Stimulated activated CD4-positive, alpha-beta T cell treated with anti-CD3 and anti-CD28 coated beads, Interleukin-12 subunit alpha, Interleukin-12 subunit beta, amount 100 ng/mL, for 24 hours (primary cell): ENCODE data around the gene BLVRA.
"Not testable (repeated sequence)": the region's sequence is repeated elsewhere in the genome, so short reads cannot be mapped to it uniquely, and the experiment has no call there.

Source experiments
- DNase-seq, 2 experiments: peaks; one replicate each; pipeline ENCODE4 v3.0.0-alpha.2; 2020; ENCODE audit warnings: low read depth in 2 of 2

Gene BLVRA

DNA sequence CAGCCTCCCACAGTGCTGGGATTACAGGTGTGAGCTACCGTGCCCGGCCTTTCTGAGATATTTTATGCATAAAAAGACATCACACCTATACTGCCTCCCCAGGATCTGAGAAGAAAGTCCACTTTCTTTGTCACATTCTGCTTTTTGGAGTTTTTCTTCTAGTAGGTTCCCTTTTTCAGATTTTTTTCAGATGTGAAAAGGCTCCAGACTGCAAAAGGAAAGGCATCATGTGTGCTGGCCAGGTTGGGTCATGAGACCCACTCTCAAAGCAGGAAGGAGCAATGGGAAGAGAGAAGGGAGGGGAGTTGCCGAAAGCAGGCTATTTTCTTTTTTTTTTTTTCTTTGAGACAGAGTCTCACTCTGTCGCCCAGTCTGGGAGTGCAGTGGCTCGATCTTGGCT lies 10.8 kb downstream of the BLVRA start:
- no peak for DNase-seq

DNA sequence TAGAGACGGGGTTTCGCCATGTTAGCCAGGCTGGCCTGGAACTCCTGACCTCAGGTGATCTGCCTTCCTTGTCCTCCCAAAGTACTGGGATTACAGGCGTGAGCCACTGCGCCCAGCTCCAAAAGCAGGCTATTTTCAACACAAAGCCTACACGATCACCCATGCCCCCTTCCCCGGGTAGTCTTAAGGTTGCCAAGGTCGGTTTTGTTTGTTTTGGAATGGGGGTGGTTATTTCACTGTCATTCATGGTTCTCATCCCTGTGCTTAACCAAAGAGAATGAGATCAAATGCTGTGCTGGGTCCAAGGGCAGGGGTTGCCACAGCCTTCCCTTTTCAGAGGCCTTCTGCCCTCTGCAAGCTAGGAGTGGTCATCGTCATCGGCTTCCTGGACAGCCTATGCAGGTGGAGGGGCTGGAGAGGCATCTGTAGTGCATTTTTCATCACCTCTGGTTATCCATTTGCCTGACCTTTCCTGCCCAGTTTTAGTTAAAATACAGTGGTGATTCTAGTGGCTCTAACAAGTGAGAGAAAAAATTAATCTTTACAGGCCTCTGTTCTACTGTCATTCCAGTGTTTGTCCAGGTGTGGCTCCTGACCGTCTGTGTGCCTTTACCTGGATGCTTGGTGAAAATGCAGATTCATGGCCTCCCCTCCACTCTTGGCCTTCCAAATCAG lies 11.4 kb downstream of the BLVRA start:
- DNase-seq, result no peak

DNA sequence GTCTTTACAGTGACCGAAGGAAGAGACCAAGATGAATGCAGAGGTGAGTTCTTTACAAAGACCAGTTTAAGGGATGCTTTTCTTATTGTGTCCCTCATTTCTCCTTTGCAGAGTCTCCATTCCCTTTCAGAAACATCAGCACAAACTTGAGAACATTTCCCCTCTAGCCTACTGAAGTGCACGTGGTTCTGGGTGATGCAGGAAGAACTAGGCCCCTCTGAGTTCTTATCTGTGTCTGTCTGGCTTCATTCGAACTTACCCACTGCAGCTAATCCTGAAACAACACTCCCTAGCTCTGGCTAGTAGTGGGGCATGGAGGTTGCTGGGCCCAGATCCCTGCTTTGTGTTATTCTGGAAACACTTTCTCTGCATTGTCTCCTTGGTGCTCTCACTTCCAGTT lies 12.6 kb downstream of the BLVRA start:
- no peak for DNase-seq

DNA sequence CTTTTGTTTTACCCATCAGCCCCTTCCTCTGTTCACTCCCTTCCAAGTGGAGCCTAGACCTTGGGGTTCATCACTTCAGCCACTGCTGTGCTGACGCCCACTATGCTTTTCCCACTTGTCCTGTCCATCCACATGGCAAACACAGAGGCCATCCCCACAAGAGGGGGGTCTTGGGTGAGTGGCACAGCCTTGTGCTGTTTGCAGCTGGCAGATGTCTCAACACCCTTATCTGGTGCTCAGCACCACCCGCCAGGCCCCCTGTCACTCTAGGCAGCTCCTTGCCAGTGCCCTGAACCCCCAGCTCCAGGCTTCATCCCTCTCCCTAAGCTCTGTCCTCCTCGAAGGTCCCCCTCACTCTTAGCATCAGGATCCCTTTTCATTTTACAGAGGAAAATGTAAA lies 13.1 kb downstream of the BLVRA start:
- no peak for DNase-seq

DNA sequence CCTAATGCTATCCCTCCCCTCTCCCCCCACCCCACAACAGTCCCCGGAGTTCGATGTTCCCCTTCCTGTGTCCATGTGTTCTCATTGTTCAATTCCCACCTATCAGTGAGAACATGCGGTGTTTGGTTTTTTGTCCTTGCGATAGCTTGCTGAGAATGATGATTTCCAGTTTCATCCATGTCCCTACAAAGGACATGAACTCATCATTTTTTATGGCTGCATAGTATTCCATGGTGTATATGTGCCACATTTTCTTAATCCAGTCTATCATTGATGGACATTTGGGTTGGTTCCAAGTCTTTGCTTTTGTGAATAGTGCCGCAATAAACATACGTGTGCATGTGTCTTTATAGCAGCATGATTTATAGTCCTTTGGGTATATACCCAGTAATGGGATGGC lies 14.8 kb downstream of the BLVRA start:
- not testable (repeated sequence) for DNase-seq

DNA sequence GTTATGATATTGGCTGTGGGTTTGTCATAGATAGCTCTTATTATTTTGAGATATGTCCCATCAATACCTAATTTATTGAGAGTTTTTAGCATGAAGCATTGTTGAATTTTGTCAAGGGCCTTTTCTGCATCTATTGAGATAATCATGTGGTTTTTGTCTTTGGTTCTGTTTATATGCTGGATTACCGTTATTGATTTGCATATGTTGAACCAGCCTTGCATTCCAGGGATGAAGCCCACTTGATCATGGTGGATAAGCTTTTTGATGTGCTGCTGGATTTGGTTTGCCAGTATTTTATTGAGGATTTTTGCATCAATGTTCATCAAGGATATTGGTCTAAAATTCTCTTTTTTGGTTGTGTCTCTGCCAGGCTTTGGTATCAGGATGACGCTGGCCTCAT lies 16.8 kb downstream of the BLVRA start:
- not testable (repeated sequence) for DNase-seq

DNA sequence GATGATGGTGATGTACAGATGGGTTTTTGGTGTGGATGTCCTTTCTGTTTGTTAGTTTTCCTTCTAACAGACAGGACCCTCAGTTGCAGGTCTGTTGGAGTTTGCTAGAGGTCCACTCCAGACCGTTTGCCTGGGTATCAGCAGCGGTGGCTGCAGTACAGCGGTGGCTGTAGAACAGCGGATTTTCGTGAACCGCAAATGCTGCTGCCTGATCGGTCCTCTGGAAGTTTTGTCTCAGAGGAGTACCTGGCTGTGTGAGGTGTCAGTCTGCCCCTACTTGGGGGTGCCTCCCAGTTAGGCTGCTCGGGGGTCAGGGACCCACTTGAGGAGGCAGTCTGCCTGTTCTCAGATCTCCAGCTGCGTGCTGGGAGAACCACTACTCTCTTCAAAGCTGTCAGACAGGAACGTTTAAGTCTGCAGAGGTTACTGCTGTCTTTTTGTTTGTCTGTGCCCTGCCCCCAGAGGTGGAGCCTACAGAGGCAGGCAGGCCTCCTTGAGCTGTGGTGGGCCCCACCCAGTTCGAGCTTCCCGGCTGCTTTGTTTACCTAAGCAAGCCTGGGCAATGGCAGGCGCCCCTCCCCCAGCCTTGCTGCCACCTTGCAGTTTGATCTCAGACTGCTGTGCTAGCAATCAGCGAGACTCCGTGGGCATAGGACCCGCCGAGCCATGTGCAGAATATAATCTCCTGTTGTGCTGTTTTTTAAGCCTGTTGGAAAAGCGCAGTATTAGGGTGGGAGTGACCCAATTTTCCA lies 20.0 kb downstream of the BLVRA start:
- DNase-seq, result not testable (repeated sequence)

DNA sequence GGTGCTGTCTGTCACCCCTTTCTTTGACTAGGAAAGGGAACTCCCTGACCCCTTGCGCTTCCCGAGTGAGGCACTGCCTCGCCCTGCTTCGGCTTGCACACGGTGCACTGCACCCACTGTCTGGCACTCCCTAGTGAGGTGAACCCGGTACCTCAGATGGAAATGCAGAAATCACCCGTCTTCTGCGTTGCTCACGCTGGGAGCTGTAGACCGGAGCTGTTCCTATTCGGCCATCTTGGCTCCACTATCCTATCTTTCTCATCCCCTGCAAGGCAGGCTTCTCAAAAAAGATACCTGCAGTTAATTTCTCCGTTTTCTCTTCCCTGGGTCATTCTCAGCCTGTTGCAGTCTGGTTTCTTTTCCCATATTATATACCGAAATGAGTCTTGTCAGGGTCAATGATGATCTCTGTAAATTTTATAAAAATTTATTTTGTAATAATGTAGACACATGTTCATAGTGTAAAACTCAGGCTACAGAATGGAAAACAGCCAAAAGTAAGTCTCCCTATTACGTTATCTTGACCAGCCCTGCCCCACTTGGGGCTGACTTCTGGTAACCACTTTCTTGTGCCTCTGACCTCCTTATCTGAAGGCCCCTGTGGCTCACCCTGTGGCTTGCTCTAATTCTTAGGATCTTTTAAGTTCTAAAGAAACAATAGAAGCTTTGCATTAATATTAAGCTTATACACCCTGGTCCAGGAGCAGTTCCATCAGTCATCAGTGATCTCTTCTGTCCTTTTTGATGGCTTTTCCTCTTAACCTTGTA lies 20.7 kb downstream of the BLVRA start:
- no peak for DNase-seq

DNA sequence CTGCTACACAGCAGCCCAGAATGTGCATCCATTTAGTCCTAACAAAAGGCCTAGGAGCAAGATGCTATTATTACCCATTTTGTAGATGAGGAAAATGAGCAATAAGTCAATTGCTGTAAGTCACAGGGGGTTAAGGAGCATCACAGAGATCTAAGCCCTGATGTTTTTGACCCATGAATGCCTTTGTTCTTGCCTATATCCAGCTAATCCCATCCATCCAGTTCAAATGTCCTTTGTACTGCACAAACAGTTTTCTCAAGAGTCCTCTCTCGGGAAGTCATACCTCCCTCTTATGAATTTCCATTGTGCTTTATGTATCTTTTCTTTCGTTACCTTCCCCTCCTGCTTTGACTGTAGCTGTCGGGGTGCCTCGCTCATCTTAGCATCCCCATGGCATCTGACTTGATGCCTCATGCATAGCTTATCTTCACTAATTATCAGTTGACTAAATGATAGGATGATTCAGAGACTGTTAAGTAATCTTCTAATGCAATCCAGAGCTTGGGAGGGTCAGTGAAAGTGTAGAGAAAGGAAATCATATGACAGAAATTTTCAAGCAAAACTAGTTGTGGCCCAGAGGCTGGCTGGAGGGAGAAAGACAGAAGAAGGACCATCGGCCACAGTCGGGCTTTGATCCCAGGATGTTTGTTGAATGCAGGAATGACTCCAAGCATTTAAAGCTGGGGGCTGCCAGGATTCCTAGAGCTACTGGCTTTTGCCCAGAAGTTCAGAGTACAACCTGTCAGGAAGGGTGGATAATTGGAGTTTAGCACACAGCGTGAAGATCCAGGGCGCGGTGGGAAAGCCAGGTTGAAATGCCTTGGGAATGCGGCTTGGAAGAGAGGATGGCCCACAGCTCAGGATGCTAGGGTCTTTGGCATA lies 23.5 kb downstream of the BLVRA start:
- no peak for DNase-seq

DNA sequence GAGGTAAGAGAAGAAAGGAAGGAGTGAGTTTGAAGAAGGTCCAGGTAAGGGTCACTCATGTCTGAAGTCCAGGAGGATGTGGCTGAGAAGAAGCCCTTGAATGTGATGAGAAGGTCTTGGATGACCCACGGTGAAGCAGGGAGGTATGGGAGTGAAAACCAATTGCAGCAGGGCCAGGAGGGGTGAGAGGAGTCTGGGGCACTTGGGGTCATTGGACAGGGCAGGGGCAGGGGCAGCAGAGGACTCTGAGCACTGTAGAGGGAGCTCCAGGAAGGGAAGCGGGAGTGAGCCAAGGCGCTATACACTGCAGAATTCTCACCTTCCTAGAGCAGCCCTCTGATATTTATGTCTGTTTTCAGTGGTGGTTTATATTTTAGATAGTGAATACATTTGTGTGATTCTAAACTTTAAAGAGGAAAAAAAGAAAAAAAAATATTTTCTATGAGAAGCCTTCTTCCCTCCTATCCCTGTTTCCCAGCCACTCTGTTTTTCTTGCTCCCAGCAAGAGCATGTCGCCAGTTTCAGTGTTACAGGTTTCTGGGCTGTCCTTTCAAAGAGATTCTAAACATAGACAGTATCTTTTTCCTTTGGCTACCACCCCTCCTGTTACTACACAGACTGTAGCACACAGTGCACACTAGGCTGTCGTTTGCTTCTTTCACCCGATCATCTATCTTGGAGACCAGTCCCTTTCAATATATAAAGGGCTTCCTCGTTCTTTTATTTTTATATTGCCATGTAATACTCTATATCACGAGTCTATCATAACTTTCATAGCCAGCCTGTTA lies 24.5 kb downstream of the BLVRA start:
- DNase-seq, result no peak

DNA sequence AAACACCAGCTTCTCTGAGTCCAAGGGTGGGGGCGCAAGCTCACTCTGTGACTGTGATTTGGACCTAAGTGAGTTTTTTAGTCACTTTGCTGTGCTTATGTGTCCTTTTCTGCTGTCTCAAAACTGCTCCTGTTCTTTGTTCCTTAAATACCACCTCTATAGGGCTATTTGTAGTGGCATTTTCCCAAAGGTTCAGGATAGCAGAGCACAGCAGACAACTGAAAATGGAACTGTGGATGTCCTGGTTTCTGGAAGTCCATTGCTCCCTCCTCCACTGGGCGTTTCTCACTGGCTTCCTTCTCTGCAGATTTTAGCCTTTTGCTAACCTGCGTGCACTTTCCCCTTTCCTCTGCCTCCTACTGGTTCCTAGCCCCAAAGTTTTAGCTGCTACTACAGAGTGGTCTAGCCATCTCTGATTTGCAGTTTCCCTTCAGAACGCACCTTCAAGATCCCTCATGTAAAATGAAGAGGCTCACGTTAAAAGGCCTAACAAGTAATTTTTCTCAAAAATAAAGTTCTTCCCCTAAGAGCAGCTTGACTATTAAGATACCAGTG lies 25.6 kb downstream of the BLVRA start:
- no peak for DNase-seq

DNA sequence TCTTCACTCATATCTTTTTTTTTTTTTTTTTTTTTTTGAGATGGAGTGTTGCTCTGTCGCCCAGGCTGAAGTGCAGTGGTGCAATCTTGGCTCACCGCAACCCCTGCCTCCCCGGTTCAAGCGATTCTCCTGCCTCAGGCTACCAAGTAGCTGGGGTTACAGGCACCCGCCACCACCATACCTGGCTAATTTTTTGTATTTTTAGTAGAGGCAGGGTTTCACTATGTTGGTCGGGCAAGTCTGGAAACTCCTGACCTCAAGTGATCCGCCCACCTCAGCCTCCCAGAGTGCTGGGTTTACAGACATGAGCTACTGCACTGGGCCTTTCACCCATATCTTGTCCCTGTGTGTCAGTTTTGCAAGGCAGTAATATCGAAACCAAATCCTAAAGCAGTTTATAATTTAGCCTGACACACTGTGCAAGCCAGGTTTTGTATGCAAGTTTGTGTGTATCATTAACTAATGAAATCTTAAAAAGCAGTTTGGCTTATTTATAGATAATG lies 26.2 kb downstream of the BLVRA start:
- DNase-seq, result peak in 1 of 2 experiments; percentile 27

DNA sequence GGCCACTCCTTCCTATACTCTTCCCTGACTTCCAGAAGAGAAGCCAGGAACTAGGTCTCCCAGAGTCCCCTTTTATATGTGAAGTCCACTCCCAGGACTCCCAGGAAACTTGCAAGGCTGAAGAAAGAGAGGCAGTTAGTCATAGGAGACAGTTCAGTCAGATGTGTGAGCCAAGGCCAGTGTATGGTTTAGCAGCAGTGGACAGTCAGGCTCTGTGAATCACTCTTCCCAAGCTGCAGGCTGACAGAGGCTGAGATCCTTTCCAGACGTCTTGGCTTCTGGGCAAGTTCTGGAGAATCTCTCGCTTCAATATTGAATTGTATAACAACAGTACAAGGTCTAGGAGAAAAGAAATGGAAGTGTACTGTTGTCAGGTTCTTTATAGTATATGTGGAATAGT lies 26.9 kb downstream of the BLVRA start:
- no peak for DNase-seq

DNA sequence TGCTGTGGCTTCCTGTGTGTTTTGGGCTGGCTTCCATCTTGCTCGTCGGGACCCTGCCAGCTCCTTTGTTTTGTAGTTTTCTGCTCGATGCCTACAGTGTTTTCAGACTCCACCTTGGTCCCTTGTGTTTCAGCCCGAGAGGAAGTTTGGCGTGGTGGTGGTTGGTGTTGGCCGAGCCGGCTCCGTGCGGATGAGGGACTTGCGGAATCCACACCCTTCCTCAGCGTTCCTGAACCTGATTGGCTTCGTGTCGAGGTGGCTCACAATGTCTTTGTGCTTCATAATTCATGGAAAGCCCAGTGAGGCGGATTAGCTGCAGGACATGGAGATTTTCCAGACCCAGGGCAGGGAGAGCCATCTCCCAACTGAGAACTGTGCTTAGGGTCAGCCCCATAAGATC lies 29.3 kb downstream of the BLVRA start:
- no peak for DNase-seq

DNA sequence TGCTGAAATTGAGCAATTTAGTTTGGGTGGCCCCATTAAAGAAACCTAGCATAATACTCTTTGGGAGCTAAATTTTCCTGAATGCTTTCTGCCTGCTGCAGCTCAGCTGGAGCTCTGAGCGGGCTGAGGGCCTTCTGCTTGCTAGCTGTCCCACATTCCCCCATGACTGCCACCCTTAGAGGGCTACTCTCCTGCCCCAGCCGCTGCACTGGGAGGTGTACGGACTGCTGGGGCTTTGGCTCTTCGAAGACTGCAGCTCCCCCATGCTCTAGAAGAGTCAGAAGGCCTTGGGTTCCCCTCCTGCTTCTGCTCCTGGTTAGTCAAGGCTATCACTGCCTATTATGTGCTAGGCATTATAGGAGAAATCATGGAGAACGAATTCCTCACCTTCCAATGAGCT lies 31.5 kb downstream of the BLVRA start:
- no peak for DNase-seq

DNA sequence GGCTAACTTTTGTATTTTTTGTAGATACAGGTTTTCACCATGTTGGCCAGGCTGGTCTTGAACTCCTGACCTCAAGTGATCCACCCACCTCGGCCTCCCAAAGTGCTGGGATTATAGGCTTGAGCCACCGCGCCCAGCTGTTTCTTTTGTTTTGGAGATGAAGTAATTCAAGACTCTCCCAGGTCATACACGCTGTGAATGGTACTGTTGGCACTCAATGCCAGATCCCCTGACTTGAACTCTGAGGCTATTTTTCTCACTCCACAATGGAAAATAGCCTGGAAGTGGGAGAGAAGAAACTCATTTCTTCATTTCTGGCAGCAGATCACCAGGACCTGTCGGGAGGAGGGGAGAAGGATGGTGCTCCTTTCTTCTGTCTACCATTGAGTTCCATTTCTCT lies 32.4 kb downstream of the BLVRA start:
- no peak for DNase-seq

DNA sequence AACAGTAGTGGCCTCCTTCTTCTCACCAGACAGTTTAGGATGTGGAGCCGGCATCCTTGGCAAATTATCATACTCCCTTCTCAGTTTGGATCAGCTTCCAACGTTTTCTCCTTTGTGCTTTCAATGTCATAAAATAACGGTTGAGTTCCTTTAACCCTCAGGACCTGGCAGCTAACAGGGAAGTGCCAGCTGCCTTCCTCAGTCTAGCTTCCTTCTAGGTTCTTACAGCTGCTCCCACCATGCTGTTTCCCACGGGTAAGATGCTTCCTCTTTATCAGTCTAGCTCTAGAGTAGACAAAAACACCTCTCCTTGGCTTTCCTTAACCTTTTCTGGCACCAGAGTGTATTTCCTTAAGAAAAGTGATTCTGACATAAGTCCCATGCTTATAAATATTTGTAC lies 33.2 kb downstream of the BLVRA start:
- DNase-seq, result no peak

DNA sequence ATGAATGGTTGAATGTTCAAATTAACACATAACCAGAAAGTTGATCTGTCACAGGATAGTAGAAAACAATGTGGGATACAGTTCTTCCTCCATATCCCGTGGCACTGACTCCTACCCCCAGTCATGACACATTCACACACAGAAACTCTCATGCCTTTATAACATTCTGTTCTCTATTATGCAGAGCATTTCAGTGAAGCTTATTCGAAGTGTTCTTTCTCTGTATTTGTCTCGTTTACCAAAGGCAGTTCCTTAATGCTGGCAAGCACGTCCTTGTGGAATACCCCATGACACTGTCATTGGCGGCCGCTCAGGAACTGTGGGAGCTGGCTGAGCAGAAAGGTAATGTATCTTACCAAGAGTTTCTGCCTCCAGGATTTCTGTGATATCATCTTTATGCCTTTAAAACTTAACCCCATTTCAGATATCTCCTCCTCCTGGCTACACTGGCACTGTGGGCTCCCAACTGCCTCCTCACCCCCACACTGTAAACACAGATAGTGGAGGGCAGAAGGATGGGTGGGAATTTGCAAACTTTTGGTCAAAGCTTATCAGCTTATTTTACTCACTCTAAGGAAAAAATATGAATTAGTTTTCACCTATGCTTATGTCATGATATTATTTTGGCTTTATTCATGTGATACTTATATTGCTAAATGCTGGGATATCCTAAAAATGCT lies 34.1 kb downstream of the BLVRA start:
- no peak for DNase-seq

DNA sequence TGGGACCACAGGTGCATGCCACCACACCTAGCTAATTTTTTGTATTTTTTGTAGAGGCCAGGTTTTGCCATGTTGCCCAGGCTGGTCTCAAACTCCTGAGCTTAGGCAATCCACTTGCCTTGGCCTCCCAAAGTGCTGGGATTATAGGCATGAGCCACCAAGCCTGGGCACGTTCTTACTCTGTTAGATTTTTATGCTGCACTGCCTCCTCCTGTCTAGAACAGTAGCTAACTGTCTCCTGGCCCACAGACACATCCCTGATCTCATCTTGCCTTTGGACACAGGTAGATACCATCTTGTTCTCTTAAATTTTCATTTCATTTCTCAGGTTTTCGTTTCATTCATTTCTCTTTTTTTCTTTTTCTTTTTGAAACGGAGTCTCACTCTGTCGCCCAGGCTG lies 41.1 kb downstream of the BLVRA start:
- DNase-seq, result no peak

DNA sequence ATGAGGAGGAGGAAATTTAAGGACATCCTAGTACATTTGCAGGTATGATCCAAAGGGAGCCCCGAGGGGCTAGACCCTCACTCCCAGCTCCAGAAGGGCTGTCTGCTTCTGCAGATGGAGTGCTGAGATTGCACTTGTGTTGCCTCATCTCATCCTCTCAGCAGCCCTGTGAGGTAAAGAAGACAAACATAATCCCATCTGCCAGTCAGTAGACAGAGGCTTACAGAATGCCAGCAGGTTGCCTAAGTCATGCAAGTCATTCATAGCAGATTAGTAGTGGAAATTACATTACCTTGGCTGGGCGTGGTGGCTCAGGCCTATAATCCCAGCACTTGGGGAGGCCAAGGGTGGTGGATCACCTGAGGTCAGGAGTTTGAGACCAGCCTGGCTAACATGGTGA lies 45.4 kb downstream of the BLVRA start:
- no peak for DNase-seq
